ENCODE results near the gene FGFR2. TPM values are rescaled to one million over a fixed set of nuclear protein-coding genes. Genes with fewer than 3 reads are reported as not detected.

Gene FGFR2
- total RNA-seq, 1 donor from 2014 or later: 11.8 TPM

DNA sequence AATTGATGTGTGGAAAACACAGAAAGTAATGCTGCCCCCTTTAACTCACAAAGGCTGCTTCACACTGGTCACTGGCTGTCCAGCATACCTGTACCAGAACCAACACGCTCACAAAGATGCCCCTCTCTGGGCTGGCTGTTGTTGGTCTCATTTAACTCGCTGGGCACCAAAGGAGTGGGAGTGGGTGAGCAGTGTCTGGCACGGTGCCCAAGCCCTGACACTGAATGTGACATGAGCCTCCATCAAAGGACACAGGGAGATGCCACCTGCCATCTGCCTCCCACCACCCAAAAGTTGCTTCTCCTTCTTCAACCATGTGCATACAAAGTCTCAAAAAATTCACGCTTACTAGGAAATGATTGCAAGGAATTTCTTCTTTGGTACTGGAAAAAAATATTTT lies 86.8 kb downstream of the FGFR2 start:
- no peak for FAIRE-seq
- Histone ChIP-seq H3K27ac (ENCODE audit: low read depth, low read length) (no peak overlapping the region), H3K79me2 (ENCODE audit: insufficient read depth, low read length) (no peaks in the 10 kb centered on the region), H3K27me3 (ENCODE audit: insufficient read depth, low read length) (peaks cover 2% of the 10 kb centered on the region), H4K20me1 (ENCODE audit: insufficient read depth, low read length) (no peaks in the 10 kb centered on the region), H2AFZ (ENCODE audit: low read depth, low read length) (no peak overlapping the region), H3K9ac (ENCODE audit: low read length) (no peak overlapping the region), H3K36me3 (ENCODE audit: insufficient read depth, low read length) (no peaks in the 10 kb centered on the region), H3K4me1 (ENCODE audit: insufficient read depth, low read length) (peaks cover 3% of the 10 kb centered on the region), H3K4me2 (ENCODE audit: low read length) (no peak overlapping the region), H3K9me3 (ENCODE audit: insufficient read depth, low read depth, low read length) (no peaks in the 10 kb centered on the region), H3K4me3 (ENCODE audit: insufficient read depth, low read depth, low read length) (no peak overlapping the region)
- TF ChIP-seq EZH2 (IDR thresholded peaks at IDR 0.05; ENCODE audit: insufficient read depth, low read length): no peak
- TF ChIP-seq, protein P1, sequence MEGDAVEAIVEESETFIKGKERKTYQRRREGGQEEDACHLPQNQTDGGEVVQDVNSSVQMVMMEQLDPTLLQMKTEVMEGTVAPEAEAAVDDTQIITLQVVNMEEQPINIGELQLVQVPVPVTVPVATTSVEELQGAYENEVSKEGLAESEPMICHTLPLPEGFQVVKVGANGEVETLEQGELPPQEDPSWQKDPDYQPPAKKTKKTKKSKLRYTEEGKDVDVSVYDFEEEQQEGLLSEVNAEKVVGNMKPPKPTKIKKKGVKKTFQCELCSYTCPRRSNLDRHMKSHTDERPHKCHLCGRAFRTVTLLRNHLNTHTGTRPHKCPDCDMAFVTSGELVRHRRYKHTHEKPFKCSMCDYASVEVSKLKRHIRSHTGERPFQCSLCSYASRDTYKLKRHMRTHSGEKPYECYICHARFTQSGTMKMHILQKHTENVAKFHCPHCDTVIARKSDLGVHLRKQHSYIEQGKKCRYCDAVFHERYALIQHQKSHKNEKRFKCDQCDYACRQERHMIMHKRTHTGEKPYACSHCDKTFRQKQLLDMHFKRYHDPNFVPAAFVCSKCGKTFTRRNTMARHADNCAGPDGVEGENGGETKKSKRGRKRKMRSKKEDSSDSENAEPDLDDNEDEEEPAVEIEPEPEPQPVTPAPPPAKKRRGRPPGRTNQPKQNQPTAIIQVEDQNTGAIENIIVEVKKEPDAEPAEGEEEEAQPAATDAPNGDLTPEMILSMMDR (IDR thresholded peaks at IDR 0.05; ENCODE audit: insufficient read depth, low read depth, low read length): no peak
- H3K27ac Mint-ChIP-seq (ENCODE audit: unreplicated experiment): no peak overlapping the region
- H3K36me3 Mint-ChIP-seq (ENCODE audit: low read depth, unreplicated experiment): peaks cover 3% of the 10 kb centered on the region
- no peak overlapping the region for H3K4me3 Mint-ChIP-seq (ENCODE audit: unreplicated experiment)
- DNase-seq (ENCODE audit: low read depth): no peak
- no peaks in the 10 kb centered on the region for H3K27me3 Mint-ChIP-seq (ENCODE audit: low read depth, unreplicated experiment)
- H3K9me3 Mint-ChIP-seq (ENCODE audit: unreplicated experiment): no peaks in the 10 kb centered on the region
- peaks cover 35% of the 10 kb centered on the region for H3K4me1 Mint-ChIP-seq (ENCODE audit: low read depth, unreplicated experiment)

DNA sequence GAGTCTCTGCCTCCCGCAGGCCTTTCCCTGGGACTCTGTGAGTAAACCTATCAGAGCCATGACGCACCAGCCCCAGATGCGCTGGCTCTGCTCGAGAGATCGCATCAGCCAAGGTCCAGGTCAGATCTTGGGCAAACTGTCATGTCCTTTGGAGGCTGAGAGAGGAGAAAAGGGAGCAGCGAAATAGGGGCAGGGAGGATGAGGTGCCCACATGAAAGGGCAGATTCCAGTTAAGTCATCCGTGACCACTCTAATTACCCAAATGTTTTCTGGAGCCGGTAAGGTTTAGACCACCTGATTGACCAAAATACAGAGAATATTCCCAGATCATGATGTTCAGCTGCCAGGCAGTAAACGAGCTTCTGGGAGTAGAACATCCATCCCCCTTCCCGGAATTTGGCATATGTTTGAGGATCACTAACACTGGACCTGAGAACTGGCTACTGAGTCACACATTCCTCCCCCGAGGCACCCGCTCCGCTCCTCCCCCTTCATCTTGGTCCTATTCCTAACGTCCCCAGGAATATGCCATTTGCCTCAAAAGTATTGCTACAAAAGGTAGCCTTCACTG lies 88.0 kb downstream of the FGFR2 start:
- no peaks in the 10 kb centered on the region for H3K36me3 ChIP-seq (ENCODE audit: insufficient read depth, low read length)
- peaks cover 3% of the 10 kb centered on the region for H3K4me1 ChIP-seq (ENCODE audit: insufficient read depth, low read length)
- no peaks in the 10 kb centered on the region for H3K79me2 ChIP-seq (ENCODE audit: insufficient read depth, low read length)
- H3K27me3 ChIP-seq (ENCODE audit: insufficient read depth, low read length): peaks cover 2% of the 10 kb centered on the region
- no peak overlapping the region for H3K9ac ChIP-seq (ENCODE audit: low read length)
- Mint-ChIP-seq H3K9me3 (ENCODE audit: unreplicated experiment) (peaks cover 1% of the 10 kb centered on the region), H3K4me1 (ENCODE audit: low read depth, unreplicated experiment) (peaks cover 32% of the 10 kb centered on the region), H3K27ac (ENCODE audit: unreplicated experiment) (no peak overlapping the region), H3K27me3 (ENCODE audit: low read depth, unreplicated experiment) (no peaks in the 10 kb centered on the region), H3K4me3 (ENCODE audit: unreplicated experiment) (no peak overlapping the region), H3K36me3 (ENCODE audit: low read depth, unreplicated experiment) (peaks cover 4% of the 10 kb centered on the region)
- peak overlapping the region; percentile 64 for H3K4me2 ChIP-seq (ENCODE audit: low read length)
- DNase-seq (ENCODE audit: low read depth) (peak; percentile 47), FAIRE-seq (no peak)
- peaks cover 3% of the 10 kb centered on the region for H3K9me3 ChIP-seq (ENCODE audit: insufficient read depth, low read depth, low read length)
- no peak overlapping the region for H2AFZ ChIP-seq (ENCODE audit: low read depth, low read length)
- H3K4me3 ChIP-seq (ENCODE audit: insufficient read depth, low read depth, low read length): no peak overlapping the region
- no peaks in the 10 kb centered on the region for H4K20me1 ChIP-seq (ENCODE audit: insufficient read depth, low read length)
- H3K27ac ChIP-seq (ENCODE audit: low read depth, low read length): no peak overlapping the region
- TF ChIP-seq EZH2 (IDR thresholded peaks at IDR 0.05; ENCODE audit: insufficient read depth, low read length): no peak
- TF ChIP-seq, protein P1 (IDR thresholded peaks at IDR 0.05; ENCODE audit: insufficient read depth, low read depth, low read length): no peak

DNA sequence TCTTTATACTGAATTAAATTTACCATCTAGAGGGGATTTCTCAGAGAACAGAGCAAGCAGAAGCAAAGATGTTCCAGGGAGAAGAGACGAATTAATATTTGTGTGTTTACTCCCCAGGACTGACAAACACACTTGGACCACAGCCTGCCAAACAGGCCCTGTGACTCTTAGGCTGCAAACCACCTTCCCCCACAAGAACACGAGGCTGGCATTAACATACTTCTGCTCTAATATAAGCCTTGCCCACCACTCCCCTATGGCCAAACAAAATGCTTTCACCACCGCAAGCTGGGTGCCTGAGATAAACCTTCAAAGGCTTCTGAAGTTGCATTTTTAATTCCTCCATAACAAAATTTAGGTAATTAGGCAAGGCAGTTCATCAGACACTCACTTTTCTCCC lies 88.4 kb downstream of the FGFR2 start:
- Mint-ChIP-seq H3K27me3 (ENCODE audit: low read depth, unreplicated experiment) (no peaks in the 10 kb centered on the region), H3K27ac (ENCODE audit: unreplicated experiment) (no peak overlapping the region), H3K9me3 (ENCODE audit: unreplicated experiment) (peaks cover 4% of the 10 kb centered on the region), H3K4me1 (ENCODE audit: low read depth, unreplicated experiment) (peaks cover 36% of the 10 kb centered on the region), H3K4me3 (ENCODE audit: unreplicated experiment) (no peak overlapping the region), H3K36me3 (ENCODE audit: low read depth, unreplicated experiment) (peaks cover 5% of the 10 kb centered on the region)
- no peak overlapping the region for H3K9ac ChIP-seq (ENCODE audit: low read length)
- peaks cover 3% of the 10 kb centered on the region for H3K9me3 ChIP-seq (ENCODE audit: insufficient read depth, low read depth, low read length)
- H3K79me2 ChIP-seq (ENCODE audit: insufficient read depth, low read length): no peaks in the 10 kb centered on the region
- no peak overlapping the region for H3K4me3 ChIP-seq (ENCODE audit: insufficient read depth, low read depth, low read length)
- no peak for DNase-seq (ENCODE audit: low read depth)
- H3K4me1 ChIP-seq (ENCODE audit: insufficient read depth, low read length): peaks cover 3% of the 10 kb centered on the region
- TF ChIP-seq, protein P1 (IDR thresholded peaks at IDR 0.05; ENCODE audit: insufficient read depth, low read depth, low read length): no peak
- no peak for TF ChIP-seq EZH2 (IDR thresholded peaks at IDR 0.05; ENCODE audit: insufficient read depth, low read length)
- no peak for FAIRE-seq
- no peak overlapping the region for H3K27ac ChIP-seq (ENCODE audit: low read depth, low read length)
- H3K4me2 ChIP-seq (ENCODE audit: low read length): peak overlapping the region; percentile 64
- no peak overlapping the region for H2AFZ ChIP-seq (ENCODE audit: low read depth, low read length)
- H3K36me3 ChIP-seq (ENCODE audit: insufficient read depth, low read length): no peaks in the 10 kb centered on the region
- H4K20me1 ChIP-seq (ENCODE audit: insufficient read depth, low read length): no peaks in the 10 kb centered on the region
- H3K27me3 ChIP-seq (ENCODE audit: insufficient read depth, low read length): peaks cover 2% of the 10 kb centered on the region

Data from astrocyte (in vitro differentiated cells and primary cell).